LNCaP clone FGC (cell line): ENCODE results near the gene COQ8B.

ENCODE experiments used
- DNase-seq: peaks from one replicate; pipeline ENCODE4 v3.0.0-alpha.2; 2011; ENCODE audit warnings: low read depth
- H3K4me3 ChIP-seq: 2 replicates; pipeline ENCODE4 v1.5.1; 2011; ENCODE audit warnings: mild to moderate bottlenecking, low read depth, low read length, control low read depth
- TF ChIP-seq, protein P1 (sequence below): IDR thresholded peaks from 2 replicates; pipeline ENCODE4 v1.5.1; 2012; ENCODE audit warnings: mild to moderate bottlenecking; ENCODE audit not compliant: control insufficient read depth, insufficient read depth; ENCODE audit errors: extremely low read depth

Gene COQ8B

DNA sequence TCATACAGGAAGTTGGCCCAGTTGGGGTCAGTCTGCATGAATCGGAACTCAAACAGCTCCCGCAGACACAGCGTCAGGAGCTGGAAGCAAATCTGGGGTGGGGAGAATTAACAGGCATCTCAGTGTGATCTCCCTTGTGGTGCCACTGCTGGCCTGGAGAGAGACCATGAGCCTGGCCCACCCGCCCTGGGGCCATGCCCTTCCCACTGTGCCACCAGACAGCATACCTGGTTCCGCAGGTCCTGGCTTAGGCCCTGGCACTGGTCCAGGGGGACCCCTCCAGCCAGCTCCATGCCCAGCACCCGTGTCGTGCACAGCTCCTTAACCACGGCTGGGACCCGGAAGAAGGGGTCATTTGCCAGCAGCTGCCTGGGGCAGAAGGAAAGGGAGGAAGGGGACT is 16.6 kb downstream of the COQ8B start:
- DNase-seq = no peak
- H3K4me3 ChIP-seq = no peak overlapping the region
- TF ChIP-seq, protein P1, sequence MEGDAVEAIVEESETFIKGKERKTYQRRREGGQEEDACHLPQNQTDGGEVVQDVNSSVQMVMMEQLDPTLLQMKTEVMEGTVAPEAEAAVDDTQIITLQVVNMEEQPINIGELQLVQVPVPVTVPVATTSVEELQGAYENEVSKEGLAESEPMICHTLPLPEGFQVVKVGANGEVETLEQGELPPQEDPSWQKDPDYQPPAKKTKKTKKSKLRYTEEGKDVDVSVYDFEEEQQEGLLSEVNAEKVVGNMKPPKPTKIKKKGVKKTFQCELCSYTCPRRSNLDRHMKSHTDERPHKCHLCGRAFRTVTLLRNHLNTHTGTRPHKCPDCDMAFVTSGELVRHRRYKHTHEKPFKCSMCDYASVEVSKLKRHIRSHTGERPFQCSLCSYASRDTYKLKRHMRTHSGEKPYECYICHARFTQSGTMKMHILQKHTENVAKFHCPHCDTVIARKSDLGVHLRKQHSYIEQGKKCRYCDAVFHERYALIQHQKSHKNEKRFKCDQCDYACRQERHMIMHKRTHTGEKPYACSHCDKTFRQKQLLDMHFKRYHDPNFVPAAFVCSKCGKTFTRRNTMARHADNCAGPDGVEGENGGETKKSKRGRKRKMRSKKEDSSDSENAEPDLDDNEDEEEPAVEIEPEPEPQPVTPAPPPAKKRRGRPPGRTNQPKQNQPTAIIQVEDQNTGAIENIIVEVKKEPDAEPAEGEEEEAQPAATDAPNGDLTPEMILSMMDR = no peak

DNA sequence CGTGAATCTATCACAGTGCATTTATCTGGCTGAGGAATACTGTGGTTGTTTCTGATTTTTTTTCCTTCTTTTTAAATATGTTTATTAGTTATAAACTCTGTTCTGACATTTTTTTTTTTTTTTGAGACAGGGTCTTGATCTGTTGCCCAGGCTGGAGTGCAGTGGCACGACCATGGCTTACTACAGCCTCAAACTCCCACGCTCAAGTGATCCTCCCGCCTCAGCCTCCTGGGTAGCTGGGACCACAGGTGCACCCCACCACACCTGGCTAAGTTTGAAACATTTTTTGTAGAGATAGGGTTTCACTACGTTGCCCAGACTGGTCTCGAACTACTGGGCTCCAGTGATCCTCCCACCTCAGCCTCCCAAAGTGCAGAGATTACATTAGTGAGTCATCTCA is 19.7 kb downstream of the COQ8B start:
- TF ChIP-seq, protein P1 = no peak
- no peak for DNase-seq
- H3K4me3 ChIP-seq = no peak overlapping the region

DNA sequence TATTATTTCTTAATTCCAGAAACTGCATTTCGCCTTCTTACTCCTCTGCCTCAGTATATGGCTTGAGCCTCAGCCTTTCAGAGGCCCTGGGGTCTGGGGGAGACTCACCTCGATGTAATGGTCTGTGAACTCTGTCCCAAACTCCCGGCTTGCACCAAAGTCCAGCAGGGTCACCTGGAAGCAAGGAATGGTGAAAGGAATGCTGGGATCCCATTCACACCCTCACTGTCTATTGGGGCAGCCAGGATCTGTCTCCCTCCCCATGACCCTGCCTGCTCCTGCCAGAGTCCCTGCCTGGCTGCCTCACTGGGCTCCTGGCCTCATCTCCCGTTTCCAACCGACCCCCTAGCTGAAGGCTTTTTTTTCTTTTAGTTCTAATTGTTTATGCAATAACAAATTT is 20.8 kb downstream of the COQ8B start:
- DNase-seq = no peak
- no peak overlapping the region for H3K4me3 ChIP-seq
- TF ChIP-seq, protein P1 = no peak

DNA sequence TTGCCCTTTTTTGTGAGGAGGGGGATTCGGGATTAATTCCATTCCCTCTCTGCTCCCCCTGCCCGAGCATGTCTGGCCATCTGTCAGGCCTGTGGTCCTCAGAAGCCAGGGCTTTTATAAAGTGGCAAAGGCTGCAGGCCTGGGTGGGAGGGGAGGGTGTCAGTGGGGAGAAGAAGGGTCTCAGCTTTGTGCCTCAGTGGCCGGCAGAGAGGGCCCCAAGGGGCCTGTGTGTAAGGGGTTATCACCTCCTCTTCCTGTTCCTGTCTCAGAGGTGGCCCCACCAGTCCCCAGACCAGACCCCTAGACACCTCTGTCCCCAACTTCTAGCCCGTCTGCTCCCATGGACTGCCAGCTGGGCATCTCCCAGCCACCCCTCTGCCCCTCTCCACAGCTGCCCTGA is 22.8 kb downstream of the COQ8B start:
- H3K4me3 ChIP-seq = no peak overlapping the region
- TF ChIP-seq, protein P1 = no peak
- no peak for DNase-seq

DNA sequence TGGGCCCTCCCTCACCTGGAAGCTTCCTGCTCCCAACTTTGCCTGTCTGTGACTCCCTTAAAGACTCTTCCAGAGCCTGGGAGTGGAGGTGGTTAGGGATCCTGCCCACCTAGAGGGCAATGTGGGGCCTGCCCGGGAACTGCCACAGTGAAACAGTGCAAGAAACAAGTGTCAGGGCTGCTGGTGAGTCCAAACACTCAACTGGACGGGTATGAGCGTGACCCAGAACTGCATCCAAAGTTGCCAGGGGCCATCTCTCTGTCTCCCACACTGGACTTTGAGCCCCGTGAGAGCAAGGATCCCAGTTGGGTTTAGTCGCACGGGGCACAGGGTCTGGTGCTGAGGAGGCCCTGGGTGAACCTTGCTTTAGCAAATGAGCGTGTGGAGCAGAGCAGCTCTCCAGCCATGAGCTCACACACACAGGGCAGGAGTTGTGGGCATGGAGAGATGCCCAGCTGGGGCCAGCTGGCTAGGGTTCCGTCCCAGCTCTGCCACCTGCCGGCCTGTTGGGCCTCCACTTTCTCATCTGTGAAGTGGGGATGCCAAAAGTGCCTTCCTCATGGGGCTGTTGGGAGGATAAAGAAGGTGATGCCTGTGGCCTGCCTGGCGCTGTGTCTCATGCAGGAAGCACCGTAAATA is 23.4 kb downstream of the COQ8B start:
- no peak for DNase-seq
- H3K4me3 ChIP-seq = no peak overlapping the region
- TF ChIP-seq, protein P1 = peak; percentile 29; the same call in 1 of the 2 replicates

DNA sequence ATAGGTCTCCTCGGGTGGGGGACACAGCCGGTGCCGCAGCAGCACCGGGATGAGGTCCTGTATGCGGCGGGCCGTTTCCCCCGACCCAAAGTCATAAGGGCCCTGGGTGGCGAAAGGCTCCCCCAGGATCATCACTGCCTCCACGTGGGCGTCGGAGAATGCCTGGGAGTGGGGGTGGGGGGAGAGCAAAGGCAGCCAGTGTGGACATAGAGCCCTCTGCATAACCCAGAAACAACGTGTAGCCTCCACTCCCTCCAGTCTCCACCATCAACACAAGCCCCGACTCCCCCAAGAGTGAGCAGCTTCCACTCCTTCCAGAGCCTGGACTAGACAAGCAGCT is 24.5 kb downstream of the COQ8B start:
- no peak overlapping the region for H3K4me3 ChIP-seq
- DNase-seq = no peak
- TF ChIP-seq, protein P1 = no peak
